ENCODE results near the gene EMP1. TPM values are rescaled to one million over a fixed set of nuclear protein-coding genes. Genes with fewer than 3 reads are reported as not detected.
A peak's percentile ranks its signal among the peaks of the same experiment; 100 is the strongest.

EMP1 gene
- total and polyA plus RNA-seq, 2 of the 8 experiments (the other 6 are each of a cell fraction or from before 2014, with no cell fraction given) = 0.17 to 0.65 TPM

DNA sequence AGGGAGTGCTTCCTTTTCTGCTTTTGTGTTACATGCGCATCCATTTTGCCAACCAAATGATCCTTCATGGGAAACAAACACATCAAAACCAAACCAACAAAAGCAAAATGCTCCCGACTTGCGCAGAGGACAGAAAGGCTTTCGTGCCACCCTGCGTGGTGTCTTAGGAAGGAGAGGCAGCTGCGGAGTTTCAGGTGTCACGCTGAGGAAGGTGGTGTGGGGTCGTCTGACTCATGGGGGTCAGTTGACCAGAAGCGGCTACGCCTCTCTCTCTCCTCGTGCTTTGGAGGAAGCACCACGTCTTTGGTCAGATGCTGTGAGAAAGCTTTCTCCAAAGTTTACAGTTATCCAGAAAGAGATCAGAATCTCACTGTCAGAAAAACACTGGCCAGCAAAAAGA is 7.9 kb downstream of the EMP1 start:
- no peak overlapping the region for H3K56ac ChIP-seq (replicated peaks; ENCODE audit: insufficient read length, low read depth, low read length)
- no peak overlapping the region for H2BK15ac ChIP-seq (ENCODE audit: low read length)
- H3K23ac ChIP-seq (ENCODE audit: insufficient read length) = no peak overlapping the region
- POLR2A ChIA-PET (ENCODE audit: partially characterized antibody) = interaction anchor here (0.6 to 1.5 kb wide), 3 partner anchors 117 to 217 kb away, joined by 3 read pairs; no protein-coding TSS in a partner anchor
- no peaks in the 10 kb centered on the region for H3K36me3 ChIP-seq (ENCODE audit: control insufficient read depth in 2 of 4, insufficient read depth in 4 of 4, low read length in 3 of 4)
- no peaks in the 10 kb centered on the region for H4K20me1 ChIP-seq (replicated peaks in 1 of 2; ENCODE audit: control insufficient read depth in 1 of 2, insufficient read depth in 2 of 2, low read length in 2 of 2)
- peak overlapping the region; percentile 2; the same call in 1 of the 2 replicates for H2BK20ac ChIP-seq (ENCODE audit: low read length)
- FAIRE-seq (no peak), DNase-seq (ENCODE audit: low read depth in 1 of 2, low spot score in 2 of 2) (no peak)
- peak overlapping the region; percentile 86 for H2AFZ ChIP-seq (ENCODE audit: low read length)
- no peak overlapping the region; the same call in 1 of the 2 replicates for H2BK12ac ChIP-seq (ENCODE audit: low read depth, low read length)
- no peak overlapping the region for H2AK5ac ChIP-seq (ENCODE audit: low read depth, low read length)
- CTCF ChIA-PET (ENCODE audit: partially characterized antibody) = interaction anchor here (0.8 to 10.8 kb wide), 15 partner anchors 7 to 290 kb away, joined by 3 to 102 read pairs (median 4); no protein-coding TSS in a partner anchor
- peaks cover 7 to 20% (median 13%) of the 10 kb centered on the region in 4 experiments for H3K4me1 ChIP-seq (replicated peaks in 1 of 4; ENCODE audit: control insufficient read depth in 3 of 4, insufficient read depth in 4 of 4, low read length in 3 of 4)
- no peak overlapping the region for H4K5ac ChIP-seq (ENCODE audit: insufficient read length, low read depth, low read length)
- TF ChIP-seq PHF8 (conservative IDR thresholded peaks at IDR 0.05; ENCODE audit: low read depth, low read length) (no peak), TAF7 (optimal IDR thresholded peaks at IDR 0.05; ENCODE audit: borderline replicate concordance, low read depth, low read length) (no peak), JUND (IDR thresholded peaks at IDR 0.05; ENCODE audit: low read length) (no peak), MAX (IDR thresholded peaks at IDR 0.05) (peak; percentile 33; the same call in 1 of the 2 replicates), RAD21 (IDR thresholded peaks at IDR 0.05 in 1 of 2, conservative IDR thresholded peaks at IDR 0.05 in 1 of 2; ENCODE audit: low read depth in 2 of 2, low read length in 2 of 2) (peak in 1 of 2 experiments; percentile 9; a peak in 1 of 4 replicates), TBP (IDR thresholded peaks at IDR 0.05; ENCODE audit: low read depth, low read length) (no peak), KDM4A (IDR thresholded peaks at IDR 0.05; ENCODE audit: low read depth, low read length, severe bottlenecking) (no peak)
- H3K9me3 ChIP-seq (ENCODE audit: insufficient read depth in 2 of 2, low read depth in 1 of 2, low read length in 1 of 2) = no peaks in the 10 kb centered on the region
- no peaks in the 10 kb centered on the region for H3K79me2 ChIP-seq (ENCODE audit: control insufficient read depth in 1 of 2, insufficient read depth in 2 of 2, low read length in 2 of 2)
- peak overlapping the region; percentile 6 to 32; a peak in 3 of 4 replicates for H3K4me2 ChIP-seq (ENCODE audit: insufficient read depth in 1 of 2, low read depth in 2 of 2, low read length in 2 of 2)
- no peaks in the 10 kb centered on the region for H3K23me2 ChIP-seq (ENCODE audit: low read depth, low read length)
- no peak overlapping the region; the same call in 1 of the 2 replicates for H3K27ac ChIP-seq (ENCODE audit: low read depth, low read length)
- no peaks in the 10 kb centered on the region for H3K27me3 ChIP-seq (replicated peaks in 1 of 4; ENCODE audit: control insufficient read depth in 3 of 4, extremely low read depth in 1 of 4, insufficient read depth in 3 of 4, low read length in 3 of 4)
- H4K91ac ChIP-seq (replicated peaks; ENCODE audit: insufficient read length, low read length) = peak overlapping the region; percentile 9
- no peak overlapping the region for H2BK5ac ChIP-seq (ENCODE audit: low read depth, low read length)
- no peak overlapping the region for H3K18ac ChIP-seq (ENCODE audit: extremely low read depth, low read length)
- peak overlapping the region in 1 of 4 experiments; percentile 7; a peak in 1 of 8 replicates for H3K4me3 ChIP-seq (ENCODE audit: extremely low read depth in 1 of 4, insufficient read depth in 2 of 4, low read depth in 3 of 4, low read length in 4 of 4)
- no peak overlapping the region for H3K9ac ChIP-seq (replicated peaks in 1 of 4; ENCODE audit: extremely low read depth in 1 of 4, low read depth in 3 of 4, low read length in 3 of 4)
- no peaks in the 10 kb centered on the region for H3K79me1 ChIP-seq (ENCODE audit: low read depth, low read length)
- H4K8ac ChIP-seq (ENCODE audit: extremely low read depth, insufficient read depth, low read length) = no peak overlapping the region
- no peak overlapping the region for H2BK120ac ChIP-seq (replicated peaks; ENCODE audit: low read depth, low read length)
- no peak overlapping the region for H3K14ac ChIP-seq (ENCODE audit: insufficient read length)
- WGBS, 2 experiments (ENCODE audit: extremely low coverage in 1 of 2, insufficient coverage in 1 of 2, insufficient read length in 1 of 2, insufficient replicate concordance in 2 of 2, low coverage in 1 of 2, low lambda C conversion rate in 2 of 2, missing lambda C conversion rate in 1 of 2) = 31% methylated on average over 12 of the region's 12 CpGs; no CpG with 5 or more reads in 1 of the 2 experiments
- no peak overlapping the region for H3K4ac ChIP-seq (replicated peaks; ENCODE audit: insufficient read length, low read depth, low read length)

All from H1 (cell line).